ENCODE data around the gene CCL15.

CCL15 gene

DNA sequence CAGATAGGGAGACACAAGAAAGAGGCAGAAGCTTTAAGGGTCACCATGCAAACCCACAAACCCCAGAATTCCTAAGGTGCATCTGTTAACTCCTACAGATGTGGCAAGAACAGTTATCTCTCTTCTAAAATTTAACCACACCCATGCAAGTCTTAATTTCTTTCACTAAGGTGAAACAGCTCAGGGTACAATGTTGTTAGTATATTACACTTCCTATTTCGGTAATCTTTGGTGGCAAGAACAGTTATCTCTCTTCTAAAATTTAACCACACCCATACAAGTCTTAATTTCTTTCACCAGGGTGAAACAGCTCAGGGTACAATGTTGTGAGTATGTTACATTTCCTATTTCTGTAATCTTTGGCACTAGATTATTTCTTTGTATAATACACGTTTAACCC is 9.8 kb upstream of the CCL15 start:
- no peak for TF ChIP-seq SP1 (IDR thresholded peaks at IDR 0.05)
- no peak for TF ChIP-seq TARDBP (IDR thresholded peaks at IDR 0.05)
- TF ChIP-seq NFRKB (IDR thresholded peaks at IDR 0.05), result no peak
- TF ChIP-seq L3MBTL2 (conservative IDR thresholded peaks at IDR 0.05), result no peak
- no peak for TF ChIP-seq SUZ12 (IDR thresholded peaks at IDR 0.05)
- no peak for TF ChIP-seq BHLHE40 (IDR thresholded peaks at IDR 0.05; ENCODE audit: borderline replicate concordance)
- TF ChIP-seq, protein P1, sequence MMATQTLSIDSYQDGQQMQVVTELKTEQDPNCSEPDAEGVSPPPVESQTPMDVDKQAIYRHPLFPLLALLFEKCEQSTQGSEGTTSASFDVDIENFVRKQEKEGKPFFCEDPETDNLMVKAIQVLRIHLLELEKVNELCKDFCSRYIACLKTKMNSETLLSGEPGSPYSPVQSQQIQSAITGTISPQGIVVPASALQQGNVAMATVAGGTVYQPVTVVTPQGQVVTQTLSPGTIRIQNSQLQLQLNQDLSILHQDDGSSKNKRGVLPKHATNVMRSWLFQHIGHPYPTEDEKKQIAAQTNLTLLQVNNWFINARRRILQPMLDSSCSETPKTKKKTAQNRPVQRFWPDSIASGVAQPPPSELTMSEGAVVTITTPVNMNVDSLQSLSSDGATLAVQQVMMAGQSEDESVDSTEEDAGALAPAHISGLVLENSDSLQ (IDR thresholded peaks at IDR 0.05), result no peak
- no peak for TF ChIP-seq HDGF (IDR thresholded peaks at IDR 0.05; ENCODE audit: borderline replicate concordance)
- no peak for TF ChIP-seq ARNT (IDR thresholded peaks at IDR 0.05)
- TF ChIP-seq ZNF384 (IDR thresholded peaks at IDR 0.05), result no peak
- TF ChIP-seq FOXM1 (IDR thresholded peaks at IDR 0.05; ENCODE audit: borderline replicate concordance), result no peak
- no peak for TF ChIP-seq ELF4 (IDR thresholded peaks at IDR 0.05)
- TF ChIP-seq LEF1 (IDR thresholded peaks at IDR 0.05; ENCODE audit: borderline replicate concordance), result no peak
- TF ChIP-seq FOXK2 (IDR thresholded peaks at IDR 0.05), result no peak
- no peak for TF ChIP-seq CTBP1 (IDR thresholded peaks at IDR 0.05; ENCODE audit: borderline replicate concordance)
- ChIA-PET CTCF (no interaction called here), POLR2A (no interaction called here)
- no peak for DNase-seq (ENCODE audit: extremely low spot score)

DNA sequence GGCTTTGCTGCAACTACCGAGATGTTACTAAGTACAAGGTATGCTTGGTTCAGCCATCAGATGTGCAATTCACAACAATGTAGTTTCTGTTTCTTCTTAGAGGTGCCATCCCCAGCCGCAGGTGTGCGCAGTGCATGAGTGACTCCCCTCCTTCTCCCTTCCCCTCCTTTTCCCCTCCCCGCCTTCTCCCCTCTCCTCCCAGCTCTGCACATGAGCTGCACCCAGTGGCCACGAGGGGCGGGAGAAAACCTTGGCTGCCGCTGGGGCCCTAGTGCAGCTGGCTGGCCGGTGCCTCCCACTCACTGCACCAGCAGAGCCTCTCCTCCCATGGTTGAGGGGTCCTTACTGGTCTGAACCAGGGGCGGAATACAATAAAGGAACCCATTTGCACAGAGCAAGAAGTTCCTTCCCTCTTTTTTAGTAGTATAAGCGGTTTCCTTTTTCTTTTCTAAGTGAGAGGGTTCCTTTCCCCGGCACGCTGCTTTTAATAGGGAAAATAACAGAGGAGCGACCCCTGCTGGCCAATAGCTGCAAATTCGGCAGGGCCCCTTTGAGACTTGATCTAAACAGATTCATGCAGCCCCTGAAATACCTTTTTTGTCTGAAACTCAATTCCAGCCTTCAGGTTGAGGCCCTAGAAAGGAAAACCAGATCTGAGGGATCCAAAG is 7.8 kb upstream of the CCL15 start:
- POLR2A ChIA-PET, result no interaction called here
- DNase-seq (ENCODE audit: extremely low spot score), result no peak

DNA sequence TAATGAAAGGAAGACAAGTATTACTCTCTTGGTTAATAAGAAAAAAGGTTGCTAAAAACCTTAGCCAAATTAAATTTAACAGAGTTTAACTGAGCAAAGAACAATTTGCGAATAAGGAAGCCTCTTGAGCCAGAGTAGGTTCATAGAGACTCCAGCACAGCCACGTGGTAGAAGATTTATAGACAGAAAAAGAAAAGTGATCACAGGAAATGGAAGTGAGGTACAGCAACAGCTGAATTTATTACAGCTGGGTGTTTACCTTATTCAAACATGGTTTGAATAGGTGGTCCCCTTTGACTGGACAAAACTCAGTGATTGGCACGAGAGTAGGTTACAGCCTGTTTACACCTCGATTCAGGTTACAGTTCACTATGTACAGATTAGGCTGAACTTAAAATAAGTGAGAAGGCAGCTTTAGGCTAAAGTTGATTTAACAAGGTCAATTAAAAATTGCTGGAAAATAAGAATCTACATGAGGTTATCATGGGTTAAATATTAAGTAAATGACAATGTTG is 3.3 kb upstream of the CCL15 start:
- TF ChIP-seq FOXA1 (IDR thresholded peaks at IDR 0.05), result no peak
- no peak for TF ChIP-seq CTBP1 (IDR thresholded peaks at IDR 0.05; ENCODE audit: borderline replicate concordance)
- no peak for TF ChIP-seq NFRKB (IDR thresholded peaks at IDR 0.05)
- no peak for TF ChIP-seq ZNF384 (IDR thresholded peaks at IDR 0.05)
- TF ChIP-seq ARNT (IDR thresholded peaks at IDR 0.05), result no peak
- TF ChIP-seq, protein P1 (IDR thresholded peaks at IDR 0.05), result no peak
- no peak for TF ChIP-seq HDGF (IDR thresholded peaks at IDR 0.05; ENCODE audit: borderline replicate concordance)
- no peak for TF ChIP-seq L3MBTL2 (conservative IDR thresholded peaks at IDR 0.05)
- TF ChIP-seq ELF4 (IDR thresholded peaks at IDR 0.05), result no peak
- no peak for TF ChIP-seq BHLHE40 (IDR thresholded peaks at IDR 0.05; ENCODE audit: borderline replicate concordance)
- no peak for TF ChIP-seq LEF1 (IDR thresholded peaks at IDR 0.05; ENCODE audit: borderline replicate concordance)
- no peak for TF ChIP-seq FOXM1 (IDR thresholded peaks at IDR 0.05; ENCODE audit: borderline replicate concordance)
- no peak for TF ChIP-seq SUZ12 (IDR thresholded peaks at IDR 0.05)
- CTCF ChIA-PET, result interaction anchor here (1.3 to 1.9 kb wide), 2 partner anchors 14 to 144 kb away, joined by 7 read pairs; partner anchors contain the start of gene CCL23
- no peak for DNase-seq (ENCODE audit: extremely low spot score)
- POLR2A ChIA-PET, result no interaction called here

More for the DNA sequence above, 7.8 kb upstream of the CCL15 start:
- TF ChIP-seq NFRKB (IDR thresholded peaks at IDR 0.05) (no peak), BHLHE40 (IDR thresholded peaks at IDR 0.05; ENCODE audit: borderline replicate concordance) (no peak), ZNF384 (IDR thresholded peaks at IDR 0.05) (no peak), L3MBTL2 (conservative IDR thresholded peaks at IDR 0.05) (no peak), FOXK2 (IDR thresholded peaks at IDR 0.05) (no peak), ARNT (IDR thresholded peaks at IDR 0.05) (no peak), CTBP1 (IDR thresholded peaks at IDR 0.05; ENCODE audit: borderline replicate concordance) (no peak), ELF4 (IDR thresholded peaks at IDR 0.05) (no peak), FOXA1 (IDR thresholded peaks at IDR 0.05) (no peak), SP1 (IDR thresholded peaks at IDR 0.05) (no peak), TARDBP (IDR thresholded peaks at IDR 0.05) (no peak), SUZ12 (IDR thresholded peaks at IDR 0.05) (no peak), LEF1 (IDR thresholded peaks at IDR 0.05; ENCODE audit: borderline replicate concordance) (no peak), FOXM1 (IDR thresholded peaks at IDR 0.05; ENCODE audit: borderline replicate concordance) (no peak)
- TF ChIP-seq, protein P1 (IDR thresholded peaks at IDR 0.05), result no peak
- CTCF ChIA-PET, result interaction anchor here (1.2 kb wide), 1 partner anchor 140 kb away, joined by 3 read pairs; no protein-coding TSS in a partner anchor

DNA sequence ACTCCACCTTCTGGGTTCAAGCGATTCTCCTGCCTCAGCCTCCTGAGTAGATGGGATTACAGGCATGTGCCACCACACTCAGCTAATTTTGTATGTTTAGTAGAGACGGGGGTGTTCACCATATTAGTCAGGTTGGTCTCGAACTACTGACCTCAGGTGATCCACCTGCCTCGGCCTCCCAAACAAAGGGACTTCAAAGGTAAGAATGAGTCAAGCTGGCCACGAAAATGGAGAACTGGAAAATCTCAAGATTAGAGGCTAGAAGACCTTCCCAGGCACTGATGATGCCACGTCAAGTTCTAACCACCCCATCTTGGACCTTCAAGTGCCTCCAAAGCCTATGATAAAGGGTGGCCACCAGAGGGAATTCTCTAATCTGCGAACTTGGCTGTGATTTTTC is 1.3 kb upstream of the CCL15 start:
- ChIA-PET CTCF (no interaction called here), POLR2A (no interaction called here)
- TF ChIP-seq ELF4 (IDR thresholded peaks at IDR 0.05) (no peak), NFRKB (IDR thresholded peaks at IDR 0.05) (no peak), SUZ12 (IDR thresholded peaks at IDR 0.05) (no peak), FOXK2 (IDR thresholded peaks at IDR 0.05) (no peak), FOXA1 (IDR thresholded peaks at IDR 0.05) (no peak), ARNT (IDR thresholded peaks at IDR 0.05) (no peak), HDGF (IDR thresholded peaks at IDR 0.05; ENCODE audit: borderline replicate concordance) (no peak), LEF1 (IDR thresholded peaks at IDR 0.05; ENCODE audit: borderline replicate concordance) (no peak), TARDBP (IDR thresholded peaks at IDR 0.05) (no peak)
- TF ChIP-seq, protein P1 (IDR thresholded peaks at IDR 0.05), result no peak
- no peak for DNase-seq (ENCODE audit: extremely low spot score)

DNA sequence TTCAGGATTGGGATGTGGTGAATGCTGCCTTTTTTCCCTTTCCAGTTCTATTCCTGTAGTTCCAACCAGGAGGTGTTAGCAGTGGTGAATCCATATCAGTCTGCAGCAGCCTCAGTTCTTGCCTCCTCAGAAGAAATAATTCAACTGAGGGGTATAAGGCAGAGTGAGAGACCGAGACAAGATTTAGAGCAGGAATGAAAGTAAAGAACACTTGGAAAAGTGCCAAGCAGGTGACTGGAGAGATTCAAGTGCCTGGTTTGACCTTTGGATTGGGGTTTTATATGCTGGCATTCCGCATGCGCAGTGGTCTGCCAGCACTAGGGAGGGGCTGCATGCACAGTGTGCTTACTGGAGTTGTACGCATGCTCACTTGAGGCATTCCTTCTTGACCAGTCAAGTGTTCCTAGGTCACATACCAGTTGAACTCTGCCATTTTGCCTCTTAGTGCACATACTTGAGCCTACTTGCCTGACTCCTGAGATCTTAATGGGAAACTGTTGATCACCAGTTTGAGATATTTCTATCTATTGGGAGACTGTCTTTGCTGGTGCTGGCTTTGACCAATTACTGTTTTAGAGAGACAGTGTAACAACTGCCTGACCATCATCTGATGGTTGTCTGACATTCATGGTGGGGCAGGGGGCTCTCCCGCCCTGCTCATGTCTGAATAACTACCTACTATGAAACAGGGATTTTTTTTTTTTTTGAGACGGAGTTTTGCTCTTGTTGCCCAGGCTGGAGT is 680 bp upstream of the CCL15 start:
- TF ChIP-seq HDGF (IDR thresholded peaks at IDR 0.05; ENCODE audit: borderline replicate concordance), result no peak
- TF ChIP-seq ARNT (IDR thresholded peaks at IDR 0.05), result no peak
- TF ChIP-seq BHLHE40 (IDR thresholded peaks at IDR 0.05; ENCODE audit: borderline replicate concordance), result no peak
- TF ChIP-seq LEF1 (IDR thresholded peaks at IDR 0.05; ENCODE audit: borderline replicate concordance), result no peak
- TF ChIP-seq ZNF384 (IDR thresholded peaks at IDR 0.05), result no peak
- TF ChIP-seq SP1 (IDR thresholded peaks at IDR 0.05), result no peak
- POLR2A ChIA-PET, result no interaction called here
- no peak for DNase-seq (ENCODE audit: extremely low spot score)

More for the DNA sequence above, 680 bp upstream of the CCL15 start:
- CTCF ChIA-PET, result interaction anchor here (1.0 kb wide), 1 partner anchor 147 kb away, joined by 3 read pairs; no protein-coding TSS in a partner anchor
